ENCODE data around the gene RASGRF1. TPM values are rescaled to one million over a fixed set of nuclear protein-coding genes. Genes with fewer than 3 reads are reported as not detected.

Gene RASGRF1
- total RNA-seq, 4 donors from 2014 or later, result 0.14 to 0.75 (median 0.64) TPM; not detected in 1

DNA sequence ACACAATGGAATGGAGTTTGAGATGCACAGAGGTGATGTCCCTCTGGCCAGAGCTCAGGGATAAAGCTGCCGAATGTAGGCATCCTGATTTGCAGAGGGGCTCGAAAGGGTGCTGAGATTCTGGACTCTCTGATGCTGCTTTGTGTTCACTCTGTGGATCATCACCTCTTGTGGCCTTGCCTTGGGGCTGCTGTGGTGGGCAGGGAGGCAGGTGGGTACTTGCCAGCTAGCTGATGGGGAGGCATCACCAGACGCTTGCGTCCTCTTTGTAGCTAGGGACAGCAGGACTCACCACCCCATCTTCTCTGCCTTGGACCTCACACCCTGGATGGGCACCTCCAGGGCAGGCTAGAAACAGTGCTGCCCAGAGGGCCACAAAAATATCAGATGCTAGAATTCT, 14.6 kb upstream of the RASGRF1 start:
- intact Hi-C loops (cut with DNase I; ENCODE audit: low total_unique reads) (no loop called here), in situ Hi-C loops (cut with MboI; ENCODE audit: low pct_ligation_motif_present in 1 of 4, low pct_unique_long_range_greater_than_20kb in 1 of 4, low sequenced_read_pairs in 3 of 4) (no loop called here)
- no peaks in the 10 kb centered on the region for H3K9me3 ChIP-seq
- no peak overlapping the region for H3K27ac ChIP-seq
- no peak for TF ChIP-seq POLR2A (IDR thresholded peaks at IDR 0.05)
- TF ChIP-seq EP300 (IDR thresholded peaks at IDR 0.05; ENCODE audit: low read depth), result no peak
- TF ChIP-seq POLR2AphosphoS5 (IDR thresholded peaks at IDR 0.05), result no peak
- no peak for TF ChIP-seq CTCF (IDR thresholded peaks at IDR 0.05)
- no peak overlapping the region for H3K4me3 ChIP-seq
- WGBS, 2 donors (ENCODE audit: low coverage in 1 of 2), result 89% methylated on average over 4 of the region's 4 CpGs; no CpG with 5 or more reads in 1 of the 2 donors
- no peak for DNase-seq
- H3K27me3 ChIP-seq, result peaks cover 36% of the 10 kb centered on the region
- no peaks in the 10 kb centered on the region for H3K4me1 ChIP-seq
- no peaks in the 10 kb centered on the region for H3K36me3 ChIP-seq

DNA sequence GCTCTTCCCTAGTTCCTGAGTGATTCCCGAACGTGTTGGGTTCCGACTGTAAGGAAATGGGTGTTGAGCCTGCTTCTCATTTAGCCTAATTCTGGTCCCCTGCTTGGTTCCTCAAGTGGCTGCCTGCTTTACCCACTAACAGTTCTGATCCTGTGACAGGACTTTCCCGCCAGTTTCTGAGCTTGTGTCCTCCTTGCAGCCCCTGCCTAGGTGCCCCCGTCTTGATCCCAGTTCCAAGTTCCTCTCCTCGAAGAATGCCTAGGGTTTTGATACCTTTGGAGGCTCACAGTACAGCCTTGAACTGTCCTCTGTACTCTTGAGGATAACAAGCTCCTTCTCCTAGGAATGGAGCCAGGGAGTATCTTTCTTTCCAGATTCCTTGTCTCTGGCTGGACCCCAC, 12.0 kb upstream of the RASGRF1 start:
- Histone ChIP-seq H3K27me3 (peaks cover 47% of the 10 kb centered on the region), H3K9me3 (no peaks in the 10 kb centered on the region), H3K4me1 (no peaks in the 10 kb centered on the region), H3K36me3 (no peaks in the 10 kb centered on the region), H3K4me3 (no peak overlapping the region), H3K27ac (no peak overlapping the region)
- WGBS, 2 donors (ENCODE audit: low coverage in 1 of 2), result 83% methylated on average over 6 of the region's 6 CpGs; no CpG with 5 or more reads in 1 of the 2 donors
- TF ChIP-seq POLR2AphosphoS5 (IDR thresholded peaks at IDR 0.05), result no peak
- TF ChIP-seq CTCF (IDR thresholded peaks at IDR 0.05), result no peak
- no peak for TF ChIP-seq POLR2A (IDR thresholded peaks at IDR 0.05)
- no peak for TF ChIP-seq EP300 (IDR thresholded peaks at IDR 0.05; ENCODE audit: low read depth)
- in situ Hi-C loops (cut with MboI; ENCODE audit: low pct_ligation_motif_present in 1 of 4, low pct_unique_long_range_greater_than_20kb in 1 of 4, low sequenced_read_pairs in 3 of 4), result no loop called here
- intact Hi-C loops (cut with DNase I; ENCODE audit: low total_unique reads), result no loop called here
- DNase-seq, result no peak

GRCh38 chr15:79101866-79102581, 11.4 kb upstream of the RASGRF1 start:
- no peaks in the 10 kb centered on the region for H3K4me1 ChIP-seq
- 74 to 76% methylated on average over 8 to 12 of the region's 12 CpGs for WGBS, 2 donors (ENCODE audit: low coverage in 1 of 2)
- no peaks in the 10 kb centered on the region for H3K9me3 ChIP-seq
- DNase-seq, result no peak
- H3K4me3 ChIP-seq, result no peak overlapping the region
- H3K27ac ChIP-seq, result no peak overlapping the region
- intact Hi-C loops (cut with DNase I; ENCODE audit: low total_unique reads) (no loop called here), in situ Hi-C loops (cut with MboI; ENCODE audit: low pct_ligation_motif_present in 1 of 4, low pct_unique_long_range_greater_than_20kb in 1 of 4, low sequenced_read_pairs in 3 of 4) (no loop called here)
- TF ChIP-seq POLR2AphosphoS5 (IDR thresholded peaks at IDR 0.05) (no peak), POLR2A (IDR thresholded peaks at IDR 0.05) (no peak), EP300 (IDR thresholded peaks at IDR 0.05; ENCODE audit: low read depth) (no peak), CTCF (IDR thresholded peaks at IDR 0.05) (no peak)
- H3K36me3 ChIP-seq, result no peaks in the 10 kb centered on the region
- H3K27me3 ChIP-seq, result peaks cover 52% of the 10 kb centered on the region

DNA sequence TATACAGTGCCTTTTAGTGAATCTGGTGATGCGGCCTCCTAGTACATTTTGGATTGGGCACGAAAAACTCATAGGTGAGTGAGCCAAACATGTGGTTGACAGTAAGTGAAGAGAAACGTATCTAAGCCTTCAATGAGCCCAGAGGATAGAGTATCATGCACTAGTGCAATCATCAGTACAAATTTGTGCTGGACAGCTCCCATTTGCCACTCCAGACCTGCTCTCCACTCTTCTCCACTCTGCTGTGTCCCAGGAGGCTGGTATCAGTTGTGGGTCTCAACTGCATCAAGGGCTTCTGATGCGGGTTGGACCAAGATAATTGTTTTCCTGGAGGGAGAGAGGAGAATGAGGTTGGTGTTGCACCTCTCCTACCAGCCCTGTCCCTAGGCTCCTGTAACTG, 9.1 kb upstream of the RASGRF1 start:
- DNase-seq, result no peak
- H3K9me3 ChIP-seq, result no peaks in the 10 kb centered on the region
- no peak overlapping the region for H3K27ac ChIP-seq
- TF ChIP-seq EP300 (IDR thresholded peaks at IDR 0.05; ENCODE audit: low read depth), result no peak
- no peak for TF ChIP-seq POLR2AphosphoS5 (IDR thresholded peaks at IDR 0.05)
- no peak for TF ChIP-seq CTCF (IDR thresholded peaks at IDR 0.05)
- TF ChIP-seq POLR2A (IDR thresholded peaks at IDR 0.05), result no peak
- WGBS, 2 donors (ENCODE audit: low coverage in 1 of 2), result 72 to 81% methylated on average over 3 to 4 of the region's 4 CpGs
- in situ Hi-C loops (cut with MboI; ENCODE audit: low pct_ligation_motif_present in 1 of 4, low pct_unique_long_range_greater_than_20kb in 1 of 4, low sequenced_read_pairs in 3 of 4) (no loop called here), intact Hi-C loops (cut with DNase I; ENCODE audit: low total_unique reads) (no loop called here)
- no peak overlapping the region for H3K4me3 ChIP-seq
- peaks cover 46% of the 10 kb centered on the region for H3K27me3 ChIP-seq
- no peaks in the 10 kb centered on the region for H3K4me1 ChIP-seq
- H3K36me3 ChIP-seq, result no peaks in the 10 kb centered on the region
